ENCODE data around the gene SLC4A1AP. TPM values are rescaled to one million over a fixed set of nuclear protein-coding genes. Genes with fewer than 3 reads are reported as not detected.

Gene SLC4A1AP
- polyA plus RNA-seq, 1 of the 3 experiments (the other 2 are of a cell fraction) = 9.4 TPM

DNA sequence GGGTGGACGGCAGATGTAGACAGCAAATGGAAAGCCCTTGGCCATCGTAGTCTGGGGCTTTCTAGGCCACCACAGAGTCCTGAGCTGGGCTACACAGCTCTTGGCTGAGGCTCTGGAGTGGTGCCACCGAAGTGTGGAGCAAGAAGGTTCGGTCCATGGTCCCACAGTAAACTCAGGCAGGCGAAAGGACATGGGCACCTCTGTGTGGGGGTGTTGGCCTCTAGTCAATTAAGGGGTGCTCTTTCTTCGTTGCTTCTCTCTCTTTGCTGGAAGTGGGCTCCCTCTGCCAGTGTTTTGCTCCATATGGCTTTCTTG is 73.2 kb downstream of the SLC4A1AP start:
- Histone ChIP-seq H3K27ac (ENCODE audit: low read depth in 2 of 2, low read length in 1 of 2) (no peak overlapping the region), H3K4me2 (no peak overlapping the region), H4K20me1 (ENCODE audit: insufficient read depth) (no peaks in the 10 kb centered on the region), H3K4me1 (ENCODE audit: control insufficient read depth in 1 of 2, insufficient read depth in 2 of 2, low read depth in 1 of 2, low read length in 1 of 2) (peaks cover 0 to 19% of the 10 kb centered on the region in 2 experiments; a peak in 2 of 4 replicates), H3K4me3 (ENCODE audit: low read depth in 2 of 2, low read length in 1 of 2) (no peak overlapping the region), H3K27me3 (ENCODE audit: insufficient read depth) (no peaks in the 10 kb centered on the region), H3F3A (replicated peaks; ENCODE audit: insufficient read depth) (no peaks in the 10 kb centered on the region), H2AFZ (ENCODE audit: low read depth) (no peak overlapping the region), H3K9ac (no peak overlapping the region), H3K36me3 (replicated peaks in 1 of 2; ENCODE audit: control insufficient read depth in 1 of 2, insufficient read depth in 2 of 2, low read length in 1 of 2) (no peaks in the 10 kb centered on the region), H3K79me2 (ENCODE audit: insufficient read depth) (no peaks in the 10 kb centered on the region), H3K9me2 (no peaks in the 10 kb centered on the region), H3K9me3 (no peaks in the 10 kb centered on the region)
- ChIA-PET POLR2A (interaction anchor here (1.3 kb wide), 1 partner anchor 14 kb away, joined by 3 read pairs; no protein-coding TSS in a partner anchor), CTCF (interaction anchor here (0.9 to 6.0 kb wide), 11 partner anchors 9 to 660 kb away, joined by 3 to 52 read pairs (median 4); no protein-coding TSS in a partner anchor)
- WGBS (ENCODE audit: low lambda C conversion rate) = 86% methylated on average over 5 of the region's 6 CpGs
- no peak for TF ChIP-seq ELF1 (IDR thresholded peaks at IDR 0.05)
- TF ChIP-seq POLR2AphosphoS5 (IDR thresholded peaks at IDR 0.05; ENCODE audit: low read depth, low read length) = no peak
- DNase-seq = no peak

DNA sequence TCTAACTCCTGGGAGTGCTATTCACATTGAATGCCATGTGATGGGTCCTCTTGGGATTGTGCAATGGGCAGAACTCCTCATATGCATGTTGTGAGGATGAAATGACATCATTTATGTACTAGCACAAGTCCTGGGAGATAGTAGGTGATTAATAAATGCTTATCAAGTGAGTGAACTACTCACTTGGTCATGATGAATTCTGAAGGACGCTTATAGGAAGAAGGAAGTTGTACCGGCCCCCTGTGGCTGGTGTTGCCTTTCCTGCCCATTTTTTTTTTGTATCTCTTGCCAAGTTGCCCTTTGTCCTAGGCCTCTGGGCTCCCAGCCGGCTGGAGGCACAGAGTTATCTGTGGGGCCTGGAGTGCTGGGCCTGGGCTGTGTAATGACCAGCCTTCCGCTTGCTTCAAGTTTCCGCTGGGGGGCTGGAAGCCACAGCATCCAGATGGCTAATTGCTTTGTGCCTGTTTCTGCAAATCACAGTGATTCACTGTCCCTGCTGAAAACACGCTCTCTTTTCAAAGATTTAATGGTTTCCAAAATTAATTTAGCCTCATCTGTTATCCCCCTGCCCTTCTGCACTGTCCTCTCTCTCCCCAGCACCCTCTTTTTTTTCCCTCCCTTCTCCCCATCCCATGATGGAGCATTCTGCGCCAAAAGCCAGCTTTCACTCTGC is 74.1 kb downstream of the SLC4A1AP start:
- Histone ChIP-seq H4K20me1 (ENCODE audit: insufficient read depth) (no peaks in the 10 kb centered on the region), H3K9ac (no peak overlapping the region), H3K27me3 (ENCODE audit: insufficient read depth) (no peaks in the 10 kb centered on the region), H3F3A (replicated peaks; ENCODE audit: insufficient read depth) (no peaks in the 10 kb centered on the region), H3K4me1 (ENCODE audit: control insufficient read depth in 1 of 2, insufficient read depth in 2 of 2, low read depth in 1 of 2, low read length in 1 of 2) (peaks cover 0 to 19% of the 10 kb centered on the region in 2 experiments; a peak in 2 of 4 replicates), H3K4me2 (no peak overlapping the region), H3K4me3 (ENCODE audit: low read depth in 2 of 2, low read length in 1 of 2) (no peak overlapping the region), H3K36me3 (replicated peaks in 1 of 2; ENCODE audit: control insufficient read depth in 1 of 2, insufficient read depth in 2 of 2, low read length in 1 of 2) (no peaks in the 10 kb centered on the region), H3K79me2 (ENCODE audit: insufficient read depth) (no peaks in the 10 kb centered on the region), H2AFZ (ENCODE audit: low read depth) (no peak overlapping the region), H3K27ac (ENCODE audit: low read depth in 2 of 2, low read length in 1 of 2) (peak overlapping the region in 1 of 2 experiments; percentile 92; a peak in 2 of 4 replicates), H3K9me2 (no peaks in the 10 kb centered on the region), H3K9me3 (no peaks in the 10 kb centered on the region)
- POLR2A ChIA-PET = interaction anchor here (0.7 to 1.3 kb wide), 3 partner anchors 9 to 618 kb away, joined by 3 read pairs; no protein-coding TSS in a partner anchor
- 55% methylated on average over 7 of the region's 7 CpGs for WGBS (ENCODE audit: low lambda C conversion rate)
- peak; percentile 94 for DNase-seq
- CTCF ChIA-PET = interaction anchor here (0.6 to 6.0 kb wide), 15 partner anchors 8 to 658 kb away, joined by 3 to 52 read pairs (median 4); partner anchors contain the start of gene FOSL2
- TF ChIP-seq ELF1 (IDR thresholded peaks at IDR 0.05) = no peak
- TF ChIP-seq RAD21 (IDR thresholded peaks at IDR 0.05; ENCODE audit: low read length) = peak; percentile 36; the same call in 1 of the 2 replicates
- TF ChIP-seq, protein P1, sequence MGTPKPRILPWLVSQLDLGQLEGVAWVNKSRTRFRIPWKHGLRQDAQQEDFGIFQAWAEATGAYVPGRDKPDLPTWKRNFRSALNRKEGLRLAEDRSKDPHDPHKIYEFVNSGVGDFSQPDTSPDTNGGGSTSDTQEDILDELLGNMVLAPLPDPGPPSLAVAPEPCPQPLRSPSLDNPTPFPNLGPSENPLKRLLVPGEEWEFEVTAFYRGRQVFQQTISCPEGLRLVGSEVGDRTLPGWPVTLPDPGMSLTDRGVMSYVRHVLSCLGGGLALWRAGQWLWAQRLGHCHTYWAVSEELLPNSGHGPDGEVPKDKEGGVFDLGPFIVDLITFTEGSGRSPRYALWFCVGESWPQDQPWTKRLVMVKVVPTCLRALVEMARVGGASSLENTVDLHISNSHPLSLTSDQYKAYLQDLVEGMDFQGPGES (IDR thresholded peaks at IDR 0.05; ENCODE audit: low read depth, low read length) = no peak
- TF ChIP-seq TAF1 (IDR thresholded peaks at IDR 0.05; ENCODE audit: borderline replicate concordance, low read depth, low read length) = no peak
- TF ChIP-seq MEF2A (IDR thresholded peaks at IDR 0.05; ENCODE audit: borderline replicate concordance, low read depth) = no peak
- TF ChIP-seq EP300 (IDR thresholded peaks at IDR 0.05; ENCODE audit: borderline replicate concordance in 1 of 2, low read depth in 1 of 2, low read length in 1 of 2) = peak in 1 of 2 experiments; percentile 88; a peak in 2 of 4 replicates
- TF ChIP-seq SMC3 (IDR thresholded peaks at IDR 0.05; ENCODE audit: low read depth, low read length) = no peak
- peak; percentile 20; the same call in 1 of the 2 replicates for TF ChIP-seq TCF12 (IDR thresholded peaks at IDR 0.05)
- TF ChIP-seq, protein P2, sequence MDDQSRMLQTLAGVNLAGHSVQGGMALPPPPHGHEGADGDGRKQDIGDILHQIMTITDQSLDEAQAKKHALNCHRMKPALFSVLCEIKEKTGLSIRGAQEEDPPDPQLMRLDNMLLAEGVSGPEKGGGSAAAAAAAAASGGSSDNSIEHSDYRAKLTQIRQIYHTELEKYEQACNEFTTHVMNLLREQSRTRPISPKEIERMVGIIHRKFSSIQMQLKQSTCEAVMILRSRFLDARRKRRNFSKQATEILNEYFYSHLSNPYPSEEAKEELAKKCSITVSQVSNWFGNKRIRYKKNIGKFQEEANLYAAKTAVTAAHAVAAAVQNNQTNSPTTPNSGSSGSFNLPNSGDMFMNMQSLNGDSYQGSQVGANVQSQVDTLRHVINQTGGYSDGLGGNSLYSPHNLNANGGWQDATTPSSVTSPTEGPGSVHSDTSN (IDR thresholded peaks at IDR 0.05) = no peak
- 0 out of 2 replicates have a peak, but pooled peaks have one; percentile 13 for TF ChIP-seq POLR2AphosphoS5 (IDR thresholded peaks at IDR 0.05; ENCODE audit: low read depth, low read length)
- no peak for TF ChIP-seq JUND (IDR thresholded peaks at IDR 0.05)
- TF ChIP-seq GATA2 (CRISPR knock-in tag; IDR thresholded peaks at IDR 0.05) = peak; percentile 63
- no peak for TF ChIP-seq NFIC (IDR thresholded peaks at IDR 0.05; ENCODE audit: borderline replicate concordance)
- TF ChIP-seq FOXM1 (IDR thresholded peaks at IDR 0.05; ENCODE audit: low read depth) = no peak
- TF ChIP-seq, protein P3, sequence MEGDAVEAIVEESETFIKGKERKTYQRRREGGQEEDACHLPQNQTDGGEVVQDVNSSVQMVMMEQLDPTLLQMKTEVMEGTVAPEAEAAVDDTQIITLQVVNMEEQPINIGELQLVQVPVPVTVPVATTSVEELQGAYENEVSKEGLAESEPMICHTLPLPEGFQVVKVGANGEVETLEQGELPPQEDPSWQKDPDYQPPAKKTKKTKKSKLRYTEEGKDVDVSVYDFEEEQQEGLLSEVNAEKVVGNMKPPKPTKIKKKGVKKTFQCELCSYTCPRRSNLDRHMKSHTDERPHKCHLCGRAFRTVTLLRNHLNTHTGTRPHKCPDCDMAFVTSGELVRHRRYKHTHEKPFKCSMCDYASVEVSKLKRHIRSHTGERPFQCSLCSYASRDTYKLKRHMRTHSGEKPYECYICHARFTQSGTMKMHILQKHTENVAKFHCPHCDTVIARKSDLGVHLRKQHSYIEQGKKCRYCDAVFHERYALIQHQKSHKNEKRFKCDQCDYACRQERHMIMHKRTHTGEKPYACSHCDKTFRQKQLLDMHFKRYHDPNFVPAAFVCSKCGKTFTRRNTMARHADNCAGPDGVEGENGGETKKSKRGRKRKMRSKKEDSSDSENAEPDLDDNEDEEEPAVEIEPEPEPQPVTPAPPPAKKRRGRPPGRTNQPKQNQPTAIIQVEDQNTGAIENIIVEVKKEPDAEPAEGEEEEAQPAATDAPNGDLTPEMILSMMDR (IDR thresholded peaks at IDR 0.05) = no peak
- TF ChIP-seq RCOR1 (IDR thresholded peaks at IDR 0.05; ENCODE audit: low read length) = peak; percentile 86
- TF ChIP-seq, protein P4, sequence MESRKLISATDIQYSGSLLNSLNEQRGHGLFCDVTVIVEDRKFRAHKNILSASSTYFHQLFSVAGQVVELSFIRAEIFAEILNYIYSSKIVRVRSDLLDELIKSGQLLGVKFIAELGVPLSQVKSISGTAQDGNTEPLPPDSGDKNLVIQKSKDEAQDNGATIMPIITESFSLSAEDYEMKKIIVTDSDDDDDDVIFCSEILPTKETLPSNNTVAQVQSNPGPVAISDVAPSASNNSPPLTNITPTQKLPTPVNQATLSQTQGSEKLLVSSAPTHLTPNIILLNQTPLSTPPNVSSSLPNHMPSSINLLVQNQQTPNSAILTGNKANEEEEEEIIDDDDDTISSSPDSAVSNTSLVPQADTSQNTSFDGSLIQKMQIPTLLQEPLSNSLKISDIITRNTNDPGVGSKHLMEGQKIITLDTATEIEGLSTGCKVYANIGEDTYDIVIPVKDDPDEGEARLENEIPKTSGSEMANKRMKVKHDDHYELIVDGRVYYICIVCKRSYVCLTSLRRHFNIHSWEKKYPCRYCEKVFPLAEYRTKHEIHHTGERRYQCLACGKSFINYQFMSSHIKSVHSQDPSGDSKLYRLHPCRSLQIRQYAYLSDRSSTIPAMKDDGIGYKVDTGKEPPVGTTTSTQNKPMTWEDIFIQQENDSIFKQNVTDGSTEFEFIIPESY (IDR thresholded peaks at IDR 0.05; ENCODE audit: borderline replicate concordance, low read depth) = no peak
- TF ChIP-seq, protein P5, sequence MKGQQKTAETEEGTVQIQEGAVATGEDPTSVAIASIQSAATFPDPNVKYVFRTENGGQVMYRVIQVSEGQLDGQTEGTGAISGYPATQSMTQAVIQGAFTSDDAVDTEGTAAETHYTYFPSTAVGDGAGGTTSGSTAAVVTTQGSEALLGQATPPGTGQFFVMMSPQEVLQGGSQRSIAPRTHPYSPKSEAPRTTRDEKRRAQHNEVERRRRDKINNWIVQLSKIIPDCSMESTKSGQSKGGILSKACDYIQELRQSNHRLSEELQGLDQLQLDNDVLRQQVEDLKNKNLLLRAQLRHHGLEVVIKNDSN (IDR thresholded peaks at IDR 0.05; ENCODE audit: borderline replicate concordance, low read depth) = no peak
- TF ChIP-seq, protein P6, sequence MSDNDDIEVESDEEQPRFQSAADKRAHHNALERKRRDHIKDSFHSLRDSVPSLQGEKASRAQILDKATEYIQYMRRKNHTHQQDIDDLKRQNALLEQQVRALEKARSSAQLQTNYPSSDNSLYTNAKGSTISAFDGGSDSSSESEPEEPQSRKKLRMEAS (IDR thresholded peaks at IDR 0.05; ENCODE audit: low read depth) = no peak
- TF ChIP-seq MXI1 (IDR thresholded peaks at IDR 0.05; ENCODE audit: low read depth, low read length) = peak; percentile 41; the same call in 1 of the 2 replicates
- TF ChIP-seq GABPA (IDR thresholded peaks at IDR 0.05; ENCODE audit: low read depth) = no peak

Measured in SK-N-SH (cell line).